ENCODE results near the gene PRUNE1.

PRUNE1 gene

GRCh38 chr1:151002051-151002450, 6.2 kb upstream of the PRUNE1 start:
- no peak for DNase-seq (ENCODE audit: low read depth, low spot score)
- ChIA-PET CTCF (interaction anchor here (5.8 to 16.2 kb wide), 2 partner anchors 6 to 20 kb away, joined by 136 to 551 read pairs; partner anchors contain the start of genes ANXA9 and CERS2), POLR2A (no interaction called here)
- no peak overlapping the region for H3K4me3 ChIP-seq (ENCODE audit: low read depth, low read length)
- TF ChIP-seq CTCF (IDR thresholded peaks at IDR 0.05; ENCODE audit: insufficient read depth, low read length, missing control alignments): no peak

GRCh38 chr1:151002611-151003010, 5.6 kb upstream of the PRUNE1 start:
- ChIA-PET CTCF (interaction anchor here (5.8 to 16.2 kb wide), 2 partner anchors 7 to 21 kb away, joined by 136 to 551 read pairs; partner anchors contain the start of genes ANXA9 and CERS2), POLR2A (no interaction called here)
- H3K4me3 ChIP-seq (ENCODE audit: low read depth, low read length): no peak overlapping the region
- no peak for DNase-seq (ENCODE audit: low read depth, low spot score)
- TF ChIP-seq CTCF (IDR thresholded peaks at IDR 0.05; ENCODE audit: insufficient read depth, low read length, missing control alignments): no peak

- TF ChIP-seq CTCF (IDR thresholded peaks at IDR 0.05; ENCODE audit: insufficient read depth, low read length, missing control alignments): no peak
- H3K4me3 ChIP-seq (ENCODE audit: low read depth, low read length): no peak overlapping the region
- DNase-seq (ENCODE audit: low read depth, low spot score): no peak
- ChIA-PET CTCF (interaction anchor here (0.6 to 16.2 kb wide), 3 partner anchors 7 to 49 kb away, joined by 3 to 551 read pairs (median 136); partner anchors contain the start of genes ANXA9 and CERS2), POLR2A (no interaction called here)
These were observed 5.1 kb upstream of the PRUNE1 start for GRCh38 chr1:151003180-151003579.

GRCh38 chr1:151005729-151006319, 2.4 kb upstream of the PRUNE1 start:
- CTCF ChIA-PET: interaction anchor here (0.9 to 16.2 kb wide), 21 partner anchors 10 to 732 kb away, joined by 3 to 551 read pairs (median 4); partner anchors contain the start of genes ADAMTSL4, ANXA9 and CERS2
- POLR2A ChIA-PET: interaction anchor here (0.6 to 1.4 kb wide), 4 partner anchors 9 to 56 kb away, joined by 3 to 5 read pairs (median 3); partner anchors contain the start of gene CERS2
- H3K4me3 ChIP-seq (ENCODE audit: low read depth, low read length): peak overlapping the region; percentile 71
- no peak for TF ChIP-seq CTCF (IDR thresholded peaks at IDR 0.05; ENCODE audit: insufficient read depth, low read length, missing control alignments)
- no peak for DNase-seq (ENCODE audit: low read depth, low spot score)

GRCh38 chr1:151006327-151007052, 1.8 kb upstream of the PRUNE1 start, which contains the start of gene MINDY1:
TSS of gene MINDY1 (minus strand) at chr1:151006902. CDS start at chr1:151002617, 4,285 bp downstream.
- POLR2A ChIA-PET: interaction anchor here (0.6 to 1.4 kb wide), 6 partner anchors 10 to 449 kb away, joined by 3 to 5 read pairs (median 3); partner anchors contain the start of gene CERS2
- DNase-seq (ENCODE audit: low read depth, low spot score): no peak
- TF ChIP-seq CTCF (IDR thresholded peaks at IDR 0.05; ENCODE audit: insufficient read depth, low read length, missing control alignments): peak; percentile 80
- H3K4me3 ChIP-seq (ENCODE audit: low read depth, low read length): peak within 1 kb of the TSS; percentile 71
- CTCF ChIA-PET: interaction anchor here (0.6 to 16.2 kb wide), 27 partner anchors 11 to 733 kb away, joined by 3 to 551 read pairs (median 3); partner anchors contain the start of genes ADAMTSL4, ANXA9 and CERS2

GRCh38 chr1:151007853-151008243, 401 bp upstream of the PRUNE1 start:
- no peak for TF ChIP-seq CTCF (IDR thresholded peaks at IDR 0.05; ENCODE audit: insufficient read depth, low read length, missing control alignments)

More at GRCh38 chr1:151007853-151008243, 401 bp upstream of the PRUNE1 start:
- DNase-seq (ENCODE audit: low read depth, low spot score): no peak
- ChIA-PET POLR2A (no interaction called here), CTCF (interaction anchor here (1.0 to 16.2 kb wide), 5 partner anchors 8 to 26 kb away, joined by 3 to 551 read pairs (median 9); partner anchors contain the start of genes ANXA9 and CERS2)
- peak overlapping the region; percentile 28 for H3K4me3 ChIP-seq (ENCODE audit: low read depth, low read length)
